Endodermal cell (in vitro differentiated cells): ENCODE measurements around the gene TNF. TPM values are rescaled to one million over a fixed set of nuclear protein-coding genes. Genes with fewer than 3 reads are reported as not detected.

Source experiments
- DNase-seq: peaks from one replicate; pipeline ENCODE4 v3.0.0-alpha.2; 2017
- H3K27ac ChIP-seq: 2 replicates; pipeline ENCODE4 v1.5.1; 2013; ENCODE audit warnings: mild to moderate bottlenecking, low read depth, low read length, moderate library complexity
- H3K27me3 ChIP-seq: 2 replicates; pipeline ENCODE4 v1.6.1; 2013; ENCODE audit warnings: mild to moderate bottlenecking, low read length, moderate library complexity; ENCODE audit not compliant: insufficient read depth, control insufficient read depth, poor library complexity, severe bottlenecking
- H3K36me3 ChIP-seq: 2 replicates; pipeline ENCODE4 v1.7.0; 2013; ENCODE audit warnings: mild to moderate bottlenecking, low read length, moderate library complexity; ENCODE audit not compliant: control insufficient read depth, insufficient read depth
- H3K4me1 ChIP-seq: one replicate; pipeline ENCODE4 v1.7.0; 2013; ENCODE audit warnings: low read length; ENCODE audit not compliant: control insufficient read depth, insufficient read depth
- H3K4me3 ChIP-seq: 2 replicates; pipeline ENCODE4 v1.5.1; 2013; ENCODE audit warnings: mild to moderate bottlenecking, low read length, moderate library complexity
- H3K9ac ChIP-seq: 2 replicates; pipeline ENCODE4 v1.6.1; 2013; ENCODE audit warnings: mild to moderate bottlenecking, low read length, moderate library complexity; ENCODE audit not compliant: poor library complexity, severe bottlenecking; ENCODE audit errors: extremely low read depth
- H3K9me3 ChIP-seq: 2 replicates; pipeline ENCODE4 v1.6.1; 2013; ENCODE audit warnings: mild to moderate bottlenecking, low read length, moderate library complexity; ENCODE audit not compliant: control insufficient read depth
- H3K27ac Mint-ChIP-seq: 2 replicates; pipeline ENCODE4 v1.8.0; 2020; ENCODE audit warnings: mixed read lengths
- H3K27me3 Mint-ChIP-seq: 2 replicates; pipeline ENCODE4 v1.8.0; 2021; ENCODE audit warnings: mild to moderate bottlenecking, mixed read lengths; ENCODE audit not compliant: insufficient read depth
- H3K36me3 Mint-ChIP-seq: 2 replicates; pipeline ENCODE4 v1.8.0; 2020; ENCODE audit warnings: low read depth, mixed read lengths
- H3K4me1 Mint-ChIP-seq: 2 replicates; pipeline ENCODE4 v1.8.0; 2020; ENCODE audit warnings: mixed read lengths
- H3K4me3 Mint-ChIP-seq: 2 replicates; pipeline ENCODE4 v1.8.0; 2020; ENCODE audit warnings: mild to moderate bottlenecking, moderate library complexity, mixed read lengths
- H3K9me3 Mint-ChIP-seq: 2 replicates; pipeline ENCODE4 v1.8.0; 2020; ENCODE audit warnings: mild to moderate bottlenecking, mixed read lengths
- CTCF ChIP-seq: fragments of 200-600 bp; sonication (generic); conservative IDR thresholded peaks from 2 replicates; pipeline ENCODE4 v1.5.0; 2021; ENCODE audit warnings: antibody characterized with exemption, mild to moderate bottlenecking
- WGBS, 2 experiments: methylation state at CpG; one replicate each; pipeline versions ENCODE4 v1.1.5 to v1.1.7; 2013; ENCODE audit warnings: missing lambda C conversion rate in 2 of 2, mixed read lengths in 1 of 2; ENCODE audit not compliant: insufficient coverage in 1 of 2, insufficient read length in 1 of 2; 5-methylcytosine and 5-hydroxymethylcytosine counted together
- total RNA-seq, 2 donors: library from RNA; stranded (reverse); fragmentation: NEBNext Ultra II Directional in 1 of 2; extraction: Animal tissue kit (Norgen Biotek cat#: 25700) in 1 of 2; gene quantifications; 2 replicates in 1 of 2; 3 replicates in 1 of 2; pipeline ENCODE4 v1.2.1, GENCODE V29; 2021

The TNF gene
- total RNA-seq, 2 donors from 2014 or later, result not detected

DNA sequence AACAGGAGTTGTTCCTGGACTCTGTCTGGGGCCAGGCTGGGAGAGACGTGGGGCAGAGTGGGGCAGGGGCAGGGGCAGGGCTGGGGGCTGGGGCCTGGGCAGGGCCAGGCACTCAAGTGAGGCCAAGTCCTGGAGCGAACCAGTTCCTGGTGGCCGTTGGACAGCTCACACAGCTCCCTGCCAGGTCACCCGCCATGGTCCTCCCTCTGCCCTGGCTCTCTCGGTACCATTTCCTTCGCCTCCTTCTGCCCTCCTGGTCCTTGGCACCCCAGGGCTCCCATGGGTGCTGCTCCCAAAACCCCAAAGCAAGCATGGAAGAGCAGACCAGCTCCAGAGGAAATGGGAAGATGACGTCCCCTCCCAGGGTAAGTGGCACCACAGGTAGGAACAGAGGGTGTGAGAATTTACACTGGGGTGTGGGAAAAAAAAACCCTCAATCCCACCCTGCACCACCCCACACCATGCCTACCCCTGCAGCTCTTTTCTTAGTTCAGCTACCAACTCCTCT is 46.5 kb upstream of the TNF start, which contains the start of gene MCCD1:
Gene MCCD1, plus strand, starts transcription at position 142 of the 508 bp plus-strand sequence. Its CDS starts 53 bp downstream, at position 195.
- H3K4me3 ChIP-seq, result no peak within 1 kb of the TSS
- peak; percentile 75 for DNase-seq
- WGBS, 2 experiments, result 81 to 94% methylated on average over 4 to 7 of the region's 7 CpGs
- H3K4me1 Mint-ChIP-seq, result peaks cover 17% of the 10 kb centered on the region
- no peaks in the 10 kb centered on the region for H3K27me3 ChIP-seq
- no peaks in the 10 kb centered on the region for H3K27me3 Mint-ChIP-seq
- no peak for TF ChIP-seq CTCF
- no peaks in the 10 kb centered on the region for H3K9me3 Mint-ChIP-seq
- H3K9me3 ChIP-seq, result no peaks in the 10 kb centered on the region
- H3K36me3 Mint-ChIP-seq, result peaks cover 40% of the 10 kb centered on the region
- H3K36me3 ChIP-seq, result peaks cover 44% of the 10 kb centered on the region
- H3K4me3 Mint-ChIP-seq, result no peak within 1 kb of the TSS
- peak within 1 kb of the TSS; percentile 41 for H3K27ac ChIP-seq
- H3K9ac ChIP-seq, result no peak within 1 kb of the TSS
- no peaks in the 10 kb centered on the region for H3K4me1 ChIP-seq
- peak within 1 kb of the TSS; percentile 92 for H3K27ac Mint-ChIP-seq

- H3K27me3 ChIP-seq, result no peaks in the 10 kb centered on the region
- peak; percentile 84 for DNase-seq
- H3K36me3 Mint-ChIP-seq, result peaks cover 46% of the 10 kb centered on the region
- WGBS, 2 experiments, result 79 to 93% methylated on average over 3 to 12 of the region's 12 CpGs
- H3K4me1 Mint-ChIP-seq, result peaks cover 17% of the 10 kb centered on the region
- H3K27ac Mint-ChIP-seq, result peak overlapping the region; percentile 92
- no peaks in the 10 kb centered on the region for H3K9me3 ChIP-seq
- peak overlapping the region; percentile 41 for H3K27ac ChIP-seq
- H3K36me3 ChIP-seq, result peaks cover 50% of the 10 kb centered on the region
- H3K9ac ChIP-seq, result no peak overlapping the region
- H3K4me3 Mint-ChIP-seq, result no peak overlapping the region
- H3K27me3 Mint-ChIP-seq, result no peaks in the 10 kb centered on the region
- no peaks in the 10 kb centered on the region for H3K4me1 ChIP-seq
- H3K4me3 ChIP-seq, result no peak overlapping the region
- no peak for TF ChIP-seq CTCF
- H3K9me3 Mint-ChIP-seq, result no peaks in the 10 kb centered on the region
Measured at GRCh38 chr6:31529329-31530150, 45.8 kb upstream of the TNF start.

DNA sequence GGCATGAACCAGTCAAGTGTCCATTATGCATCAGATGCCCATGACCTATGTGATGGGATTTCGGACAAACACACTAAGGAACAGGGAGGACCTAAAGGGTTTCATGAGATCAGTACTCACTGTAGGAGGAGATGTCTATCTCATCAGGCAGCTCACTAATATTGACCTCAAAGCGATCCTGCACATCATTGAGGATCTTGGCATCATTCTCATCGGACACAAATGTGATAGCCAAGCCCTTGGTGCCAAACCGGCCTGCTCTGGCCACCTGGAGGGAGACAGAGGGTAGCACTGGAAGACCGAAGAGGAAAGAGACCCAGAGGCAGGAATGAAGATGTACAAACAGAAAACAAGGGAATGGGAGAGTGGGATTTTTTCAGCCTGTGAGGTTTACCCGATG is 44.7 kb upstream of the TNF start:
- peak; percentile 60 for DNase-seq
- Mint-ChIP-seq H3K9me3 (no peaks in the 10 kb centered on the region), H3K27ac (peak overlapping the region; percentile 82), H3K36me3 (peaks cover 57% of the 10 kb centered on the region), H3K27me3 (no peaks in the 10 kb centered on the region), H3K4me3 (no peak overlapping the region), H3K4me1 (peaks cover 17% of the 10 kb centered on the region)
- peaks cover 62% of the 10 kb centered on the region for H3K36me3 ChIP-seq
- no peak overlapping the region for H3K4me3 ChIP-seq
- no peaks in the 10 kb centered on the region for H3K9me3 ChIP-seq
- H3K27me3 ChIP-seq, result no peaks in the 10 kb centered on the region
- TF ChIP-seq CTCF, result peak; percentile 37
- 90 to 95% methylated on average over 6 of the region's 6 CpGs for WGBS, 2 experiments
- H3K27ac ChIP-seq, result no peak overlapping the region
- H3K9ac ChIP-seq, result no peak overlapping the region
- no peaks in the 10 kb centered on the region for H3K4me1 ChIP-seq
